GM12891 (cell line): ENCODE measurements around the gene CCDC88B.

Experiments
- POLR2A ChIP-seq: IDR thresholded peaks from 2 replicates; pipeline ENCODE4 v1.6.1; 2011; ENCODE audit warnings: low read depth, low read length, control low read depth
- POLR2AphosphoS5 ChIP-seq: IDR thresholded peaks from 2 replicates; pipeline ENCODE4 v1.6.1; 2011; ENCODE audit warnings: low read depth, low read length, control low read depth
- TAF1 ChIP-seq: IDR thresholded peaks from 2 replicates; pipeline ENCODE4 v1.6.1; 2011; ENCODE audit warnings: low read depth, low read length, control low read depth

- no peak for TF ChIP-seq POLR2A
- TF ChIP-seq POLR2AphosphoS5: no peak
- TF ChIP-seq TAF1: no peak
These were observed 8.5 kb downstream of the CCDC88B start for GRCh38 chr11:64348383-64349024.
